PFSK-1 (cell line): Measurements from ENCODE around the gene EIF4E2.

ENCODE experiments used
- FOXP2 ChIP-seq: optimal IDR thresholded peaks from 2 replicates; pipeline ENCODE3; 2011; ENCODE audit warnings: borderline replicate concordance, control low read depth, inconsistent platforms; ENCODE audit not compliant: insufficient read depth; ENCODE audit errors: extremely low read length, extremely low read depth
- POLR2AphosphoS5 ChIP-seq: IDR thresholded peaks from 2 replicates; pipeline ENCODE4 v1.6.1; 2012; ENCODE audit warnings: low read depth, mild to moderate bottlenecking, control low read depth, low read length, moderate library complexity
- SIN3A ChIP-seq: IDR thresholded peaks from 2 replicates; pipeline ENCODE4 v1.6.1; 2012; ENCODE audit warnings: mild to moderate bottlenecking, low read length, moderate library complexity, borderline replicate concordance; ENCODE audit not compliant: insufficient read depth
- TAF1 ChIP-seq: IDR thresholded peaks from 2 replicates; pipeline ENCODE4 v1.6.1; 2012; ENCODE audit warnings: low read length, control low read depth, borderline replicate concordance; ENCODE audit not compliant: insufficient read depth
- TF ChIP-seq, protein P1 (sequence below), 2 experiments: IDR thresholded peaks; 2 replicates each; pipeline versions ENCODE4 v1.6.1 to v1.8.0; 2011 to 2012; ENCODE audit warnings: low read depth in 2 of 2, low read length in 2 of 2, control low read depth in 1 of 2, inconsistent platforms in 1 of 2, mild to moderate bottlenecking in 1 of 2, moderate library complexity in 1 of 2; ENCODE audit not compliant: insufficient read depth in 1 of 2

Gene EIF4E2

GRCh38 chr2:232613538-232614134 lies 63.1 kb downstream of the EIF4E2 start:
- TF ChIP-seq, protein P1, sequence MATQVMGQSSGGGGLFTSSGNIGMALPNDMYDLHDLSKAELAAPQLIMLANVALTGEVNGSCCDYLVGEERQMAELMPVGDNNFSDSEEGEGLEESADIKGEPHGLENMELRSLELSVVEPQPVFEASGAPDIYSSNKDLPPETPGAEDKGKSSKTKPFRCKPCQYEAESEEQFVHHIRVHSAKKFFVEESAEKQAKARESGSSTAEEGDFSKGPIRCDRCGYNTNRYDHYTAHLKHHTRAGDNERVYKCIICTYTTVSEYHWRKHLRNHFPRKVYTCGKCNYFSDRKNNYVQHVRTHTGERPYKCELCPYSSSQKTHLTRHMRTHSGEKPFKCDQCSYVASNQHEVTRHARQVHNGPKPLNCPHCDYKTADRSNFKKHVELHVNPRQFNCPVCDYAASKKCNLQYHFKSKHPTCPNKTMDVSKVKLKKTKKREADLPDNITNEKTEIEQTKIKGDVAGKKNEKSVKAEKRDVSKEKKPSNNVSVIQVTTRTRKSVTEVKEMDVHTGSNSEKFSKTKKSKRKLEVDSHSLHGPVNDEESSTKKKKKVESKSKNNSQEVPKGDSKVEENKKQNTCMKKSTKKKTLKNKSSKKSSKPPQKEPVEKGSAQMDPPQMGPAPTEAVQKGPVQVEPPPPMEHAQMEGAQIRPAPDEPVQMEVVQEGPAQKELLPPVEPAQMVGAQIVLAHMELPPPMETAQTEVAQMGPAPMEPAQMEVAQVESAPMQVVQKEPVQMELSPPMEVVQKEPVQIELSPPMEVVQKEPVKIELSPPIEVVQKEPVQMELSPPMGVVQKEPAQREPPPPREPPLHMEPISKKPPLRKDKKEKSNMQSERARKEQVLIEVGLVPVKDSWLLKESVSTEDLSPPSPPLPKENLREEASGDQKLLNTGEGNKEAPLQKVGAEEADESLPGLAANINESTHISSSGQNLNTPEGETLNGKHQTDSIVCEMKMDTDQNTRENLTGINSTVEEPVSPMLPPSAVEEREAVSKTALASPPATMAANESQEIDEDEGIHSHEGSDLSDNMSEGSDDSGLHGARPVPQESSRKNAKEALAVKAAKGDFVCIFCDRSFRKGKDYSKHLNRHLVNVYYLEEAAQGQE (IDR thresholded peaks at IDR 0.05; ENCODE audit: insufficient read depth in 1 of 2, low read depth in 2 of 2, low read length in 2 of 2): no peak
- no peak for TF ChIP-seq SIN3A
- TF ChIP-seq POLR2AphosphoS5: no peak
- TF ChIP-seq TAF1: no peak
- TF ChIP-seq FOXP2: no peak

DNA sequence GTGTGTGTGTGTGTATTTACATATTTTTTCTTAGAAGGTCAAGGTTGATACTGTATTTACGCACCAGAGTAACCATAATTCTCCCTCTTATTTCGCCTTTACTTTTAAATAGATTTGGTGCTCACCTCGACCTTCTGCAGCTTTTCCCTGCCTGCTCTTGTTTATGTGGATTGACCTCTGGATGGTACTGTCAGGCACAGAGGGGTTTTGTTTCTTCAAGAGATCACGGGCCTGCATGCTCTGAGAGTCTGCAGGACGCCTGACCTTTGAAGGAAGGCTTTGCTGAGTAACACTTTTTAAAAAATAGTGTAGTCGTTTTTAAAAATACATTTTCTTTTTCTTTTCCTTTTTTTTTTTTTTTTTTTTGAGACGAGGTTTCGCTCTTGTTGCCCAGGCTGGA lies 64.8 kb downstream of the EIF4E2 start:
- TF ChIP-seq SIN3A (no peak), POLR2AphosphoS5 (no peak), TAF1 (no peak), FOXP2 (no peak)
- TF ChIP-seq, protein P1 (IDR thresholded peaks at IDR 0.05; ENCODE audit: insufficient read depth in 1 of 2, low read depth in 2 of 2, low read length in 2 of 2): no peak
